ENCODE results near the gene GNG12. TPM values are rescaled to one million over a fixed set of nuclear protein-coding genes. Genes with fewer than 3 reads are reported as not detected.

GNG12 gene
- total and polyA plus RNA-seq, 9 of the 15 experiments (the other 6 are each of a cell fraction or from before 2014, with no cell fraction given), result 2.6 to 6.0 (median 4.1) TPM

- TF ChIP-seq SMARCE1 (IDR thresholded peaks at IDR 0.05) (no peak), C11orf30 (IDR thresholded peaks at IDR 0.05; ENCODE audit: low read depth) (no peak), ZZZ3 (IDR thresholded peaks at IDR 0.05) (no peak), PCBP1 (IDR thresholded peaks at IDR 0.05; ENCODE audit: low read depth, low read length, poor library complexity, severe bottlenecking) (no peak), GTF2B (IDR thresholded peaks at IDR 0.05; ENCODE audit: extremely low read depth, insufficient read length) (peak; percentile 64), SP1 (CRISPR knock-in tag; IDR thresholded peaks at IDR 0.05) (peak; percentile 79), ZNF146 (CRISPR knock-in tag; IDR thresholded peaks at IDR 0.05; ENCODE audit: unreplicated experiment) (no peak), MAFF (IDR thresholded peaks at IDR 0.05; ENCODE audit: low read length) (no peak), KAT7 (CRISPR knock-in tag; IDR thresholded peaks at IDR 0.05; ENCODE audit: borderline replicate concordance) (peak; percentile 90; the same call in 1 of the 2 replicates), NFE2L1 (tag; IDR thresholded peaks at IDR 0.05; ENCODE audit: borderline replicate concordance, low read depth) (no peak), ZNF239 (CRISPR knock-in tag; IDR thresholded peaks at IDR 0.05) (no peak), WHSC1 (IDR thresholded peaks at IDR 0.05; ENCODE audit: low read length) (no peak), ZNF764 (CRISPR knock-in tag; IDR thresholded peaks at IDR 0.05; ENCODE audit: low read depth) (no peak; the same call in 1 of the 2 replicates), MITF (IDR thresholded peaks at IDR 0.05) (no peak), KLF6 (CRISPR knock-in tag; IDR thresholded peaks at IDR 0.05; ENCODE audit: borderline replicate concordance) (no peak), SETDB1 (IDR thresholded peaks at IDR 0.05; ENCODE audit: low read length) (peak; percentile 74), ZNF76 (CRISPR knock-in tag; IDR thresholded peaks at IDR 0.05; ENCODE audit: borderline replicate concordance) (no peak), PHB (CRISPR knock-in tag; IDR thresholded peaks at IDR 0.05) (peak; percentile 90; the same call in 1 of the 2 replicates), SRSF1 (IDR thresholded peaks at IDR 0.05; ENCODE audit: low read depth, low read length) (no peak), NFATC3 (IDR thresholded peaks at IDR 0.05) (no peak), TFE3 (CRISPR knock-in tag; IDR thresholded peaks at IDR 0.05) (no peak; the same call in 1 of the 2 replicates), ZNF644 (tag; IDR thresholded peaks at IDR 0.05; ENCODE audit: low read depth) (no peak), FOXK1 (CRISPR knock-in tag; IDR thresholded peaks at IDR 0.05; ENCODE audit: borderline replicate concordance) (no peak), TBP (optimal IDR thresholded peaks at IDR 0.05; ENCODE audit: low read depth, low read length) (peak; percentile 99), ZKSCAN3 (CRISPR knock-in tag; IDR thresholded peaks at IDR 0.05) (no peak), SLC30A9 (CRISPR knock-in tag; IDR thresholded peaks at IDR 0.05) (no peak), ETS1 (conservative IDR thresholded peaks at IDR 0.05; ENCODE audit: control insufficient read depth, low read depth, low read length) (peak; percentile 59)
Observed at GRCh38 chr1:67685067-67685557, 148.2 kb downstream of the GNG12 start, which contains the start of gene GADD45A (continued).

Measured in K562 (cell line).